Osteocyte (in vitro differentiated cells): ENCODE data around the gene MYO3B. TPM values are rescaled to one million over a fixed set of nuclear protein-coding genes. Genes with fewer than 3 reads are reported as not detected.

Source experiments
- DNase-seq: peaks from one replicate; pipeline ENCODE4 v3.0.0; 2021; ENCODE audit warnings: mixed read lengths; ENCODE audit not compliant: unreplicated experiment; ENCODE audit errors: extremely low spot score
- H3K27ac Mint-ChIP-seq: one replicate; pipeline ENCODE4 v1.8.0; 2021; ENCODE audit warnings: mild to moderate bottlenecking, mixed read lengths; ENCODE audit not compliant: unreplicated experiment
- H3K27me3 Mint-ChIP-seq: one replicate; pipeline ENCODE4 v1.8.0; 2021; ENCODE audit warnings: mixed read lengths; ENCODE audit not compliant: unreplicated experiment
- H3K36me3 Mint-ChIP-seq: one replicate; pipeline ENCODE4 v1.8.0; 2021; ENCODE audit warnings: mixed read lengths; ENCODE audit not compliant: unreplicated experiment
- H3K4me1 Mint-ChIP-seq: one replicate; pipeline ENCODE4 v1.8.0; 2021; ENCODE audit warnings: mixed read lengths; ENCODE audit not compliant: unreplicated experiment
- H3K4me3 Mint-ChIP-seq: one replicate; pipeline ENCODE4 v1.8.0; 2021; ENCODE audit warnings: mild to moderate bottlenecking, moderate library complexity, mixed read lengths; ENCODE audit not compliant: unreplicated experiment
- H3K9me3 Mint-ChIP-seq: one replicate; pipeline ENCODE4 v1.8.0; 2021; ENCODE audit warnings: mixed read lengths; ENCODE audit not compliant: unreplicated experiment
- CTCF ChIP-seq: fragments of 200-600 bp; sonication (generic); IDR thresholded peaks from 2 replicates; pipeline ENCODE4 v1.5.0; 2021; ENCODE audit warnings: antibody characterized with exemption, mild to moderate bottlenecking, moderate library complexity
- total RNA-seq: library from RNA; stranded (reverse); gene quantifications from 2 replicates; pipeline ENCODE4 v1.2.1, GENCODE V29; 2021

The MYO3B gene
- total RNA-seq, 1 donor from 2014 or later, result not detected

GRCh38 chr2:170353723-170354122 is 175.8 kb downstream of the MYO3B start:
- no peak overlapping the region for H3K4me3 Mint-ChIP-seq
- peaks cover 34% of the 10 kb centered on the region for H3K27me3 Mint-ChIP-seq
- no peaks in the 10 kb centered on the region for H3K9me3 Mint-ChIP-seq
- no peak for TF ChIP-seq CTCF
- no peak overlapping the region for H3K27ac Mint-ChIP-seq
- no peak for DNase-seq
- H3K36me3 Mint-ChIP-seq, result no peaks in the 10 kb centered on the region
- H3K4me1 Mint-ChIP-seq, result no peaks in the 10 kb centered on the region

GRCh38 chr2:170354388-170354787 is 176.4 kb downstream of the MYO3B start:
- H3K27me3 Mint-ChIP-seq, result peaks cover 37% of the 10 kb centered on the region
- H3K4me3 Mint-ChIP-seq, result no peak overlapping the region
- H3K4me1 Mint-ChIP-seq, result no peaks in the 10 kb centered on the region
- no peaks in the 10 kb centered on the region for H3K36me3 Mint-ChIP-seq
- no peaks in the 10 kb centered on the region for H3K9me3 Mint-ChIP-seq
- H3K27ac Mint-ChIP-seq, result no peak overlapping the region
- no peak for DNase-seq
- TF ChIP-seq CTCF, result no peak

- no peak overlapping the region for H3K27ac Mint-ChIP-seq
- peaks cover 41% of the 10 kb centered on the region for H3K27me3 Mint-ChIP-seq
- no peaks in the 10 kb centered on the region for H3K4me1 Mint-ChIP-seq
- H3K4me3 Mint-ChIP-seq, result no peak overlapping the region
- DNase-seq, result no peak
- TF ChIP-seq CTCF, result no peak
- no peaks in the 10 kb centered on the region for H3K36me3 Mint-ChIP-seq
- H3K9me3 Mint-ChIP-seq, result no peaks in the 10 kb centered on the region
These were observed 177.2 kb downstream of the MYO3B start for GRCh38 chr2:170354855-170355780.

GRCh38 chr2:170359466-170359865 is 181.5 kb downstream of the MYO3B start:
- H3K4me3 Mint-ChIP-seq, result no peak overlapping the region
- H3K36me3 Mint-ChIP-seq, result no peaks in the 10 kb centered on the region
- TF ChIP-seq CTCF, result no peak
- no peaks in the 10 kb centered on the region for H3K4me1 Mint-ChIP-seq
- no peaks in the 10 kb centered on the region for H3K9me3 Mint-ChIP-seq
- H3K27me3 Mint-ChIP-seq, result peaks cover 50% of the 10 kb centered on the region
- DNase-seq, result no peak
- no peak overlapping the region for H3K27ac Mint-ChIP-seq

GRCh38 chr2:170360546-170361089 is 182.7 kb downstream of the MYO3B start:
- TF ChIP-seq CTCF, result no peak
- no peaks in the 10 kb centered on the region for H3K4me1 Mint-ChIP-seq
- DNase-seq, result no peak
- peaks cover 57% of the 10 kb centered on the region for H3K27me3 Mint-ChIP-seq
- no peak overlapping the region for H3K4me3 Mint-ChIP-seq
- no peaks in the 10 kb centered on the region for H3K9me3 Mint-ChIP-seq
- no peak overlapping the region for H3K27ac Mint-ChIP-seq
- no peaks in the 10 kb centered on the region for H3K36me3 Mint-ChIP-seq
